Amniotic stem cell (primary cell): ENCODE results near the gene TBX20.

Experiments used
- DNase-seq: peaks from one replicate; lab custom pipeline; 2025; lab: John Stamatoyannopoulos, UW

The TBX20 gene

GRCh38 chr7:35253710-35254495 lies at the start of gene TBX20:
TSS of gene TBX20 (minus strand) at chr7:35254100. CDS start at chr7:35253620, 480 bp downstream.
- DNase-seq: no peak

- no peak for DNase-seq
Observed at GRCh38 chr7:35289376-35289775, 35.5 kb upstream of the TBX20 start.

GRCh38 chr7:35286986-35287385 lies 33.1 kb upstream of the TBX20 start:
- no peak for DNase-seq

GRCh38 chr7:35286422-35286821 lies 32.5 kb upstream of the TBX20 start:
- DNase-seq: no peak

- no peak for DNase-seq
Observed at GRCh38 chr7:35285799-35286198, 31.9 kb upstream of the TBX20 start.

GRCh38 chr7:35280902-35281301 lies 27.0 kb upstream of the TBX20 start:
- no peak for DNase-seq

GRCh38 chr7:35277359-35277758 lies 23.5 kb upstream of the TBX20 start:
- DNase-seq: no peak

GRCh38 chr7:35272246-35272645 lies 18.3 kb upstream of the TBX20 start:
- DNase-seq: no peak

GRCh38 chr7:35268953-35269352 lies 15.1 kb upstream of the TBX20 start:
- no peak for DNase-seq

GRCh38 chr7:35267411-35267810 lies 13.5 kb upstream of the TBX20 start:
- DNase-seq: no peak

- no peak for DNase-seq
Observed at GRCh38 chr7:35263396-35263795, 9.5 kb upstream of the TBX20 start.

- no peak for DNase-seq
Observed at GRCh38 chr7:35261476-35262285, 7.8 kb upstream of the TBX20 start.

- DNase-seq: no peak
Observed at GRCh38 chr7:35261041-35261440, 7.1 kb upstream of the TBX20 start.

GRCh38 chr7:35260246-35260645 lies 6.3 kb upstream of the TBX20 start:
- no peak for DNase-seq

GRCh38 chr7:35259523-35259908 lies 5.6 kb upstream of the TBX20 start:
- DNase-seq: no peak

GRCh38 chr7:35258868-35259522 lies 5.1 kb upstream of the TBX20 start:
- DNase-seq: no peak

- no peak for DNase-seq
Observed at GRCh38 chr7:35258125-35258867, 4.4 kb upstream of the TBX20 start.

- no peak for DNase-seq
Observed at GRCh38 chr7:35257251-35258124, 3.6 kb upstream of the TBX20 start.

- no peak for DNase-seq
Observed at GRCh38 chr7:35256256-35257175, 2.6 kb upstream of the TBX20 start.
